ENCODE results near the gene MICAL2.

GRCh38 chr11:12237381-12237784 is 127.0 kb downstream of the MICAL2 start:
- TF ChIP-seq REST (IDR thresholded peaks at IDR 0.05; ENCODE audit: insufficient read depth in 1 of 2, low read depth in 2 of 2, low read length in 2 of 2) (no peak), POLR2AphosphoS5 (IDR thresholded peaks at IDR 0.05; ENCODE audit: low read depth, low read length) (no peak), SIN3A (IDR thresholded peaks at IDR 0.05; ENCODE audit: borderline replicate concordance, insufficient read depth, low read length) (no peak), TAF1 (IDR thresholded peaks at IDR 0.05; ENCODE audit: borderline replicate concordance, insufficient read depth, low read length) (no peak), FOXP2 (optimal IDR thresholded peaks at IDR 0.05; ENCODE audit: borderline replicate concordance, extremely low read depth, extremely low read length, insufficient read depth) (no peak)

All from PFSK-1 (cell line).